HCT116 (cell line): ENCODE results near the gene SNAP91. TPM values are rescaled to one million over a fixed set of nuclear protein-coding genes. Genes with fewer than 3 reads are reported as not detected.

ENCODE experiments used
- ATAC-seq: fragments of 200-7000 bp; cut with Tn5 transposase; 2 replicates; pipeline ENCODE4 v1.9.1; 2020; ENCODE audit warnings: mild to moderate bottlenecking, moderate library complexity
- BruUV-seq: library from RNA; stranded (reverse); fragments of 400-500 nt; replicated peaks from 2 replicates; lab custom pipeline; 2021; lab: Mats Ljungman, UMichigan
- CTCF ChIA-PET: fragments of 300-600 bp; sonication (Branson Sonifier 250); formaldehyde crosslinking; loops from one replicate; lab custom pipeline; 2021; ENCODE audit warnings: antibody characterized with exemption; lab: Charles Lee
- POLR2A ChIA-PET: fragments of 300-600, 350-600 bp; sonication (Branson Sonifier 250); formaldehyde crosslinking; loops from one replicate; lab custom pipeline; 2021; ENCODE audit warnings: antibody characterized with exemption; lab: Charles Lee
- RAD21 ChIA-PET, 2 experiments: fragments of 300-600 bp; sonication (Branson Sonifier 250); formaldehyde crosslinking; loops; one replicate each; lab custom pipeline; 2023; ENCODE audit warnings: low total read pairs in 2 of 2; ENCODE audit not compliant: uncharacterized antibody in 2 of 2, unreplicated experiment in 2 of 2, low non-redundant PET in 1 of 2; lab: Charles Lee
- DNase-seq: peaks from one replicate; pipeline ENCODE4 v3.0.0-alpha.2; 2010; ENCODE audit warnings: low read depth, low spot score
- H2AFZ ChIP-seq: fragments of 200-600 bp; shearing (Covaris generic), sonication (generic); 2 replicates; pipeline ENCODE4 v1.6.1; 2017; ENCODE audit warnings: low read depth, mixed run types, mixed read lengths, antibody characterized with exemption, low read length; ENCODE audit not compliant: poor library complexity, severe bottlenecking
- H3K27ac ChIP-seq: 2 replicates; pipeline ENCODE4 v1.5.1; 2012; ENCODE audit warnings: low read depth, low read length
- H3K27me3 ChIP-seq: fragments of 200-600 bp; sonication (generic); 2 replicates; pipeline ENCODE4 v1.6.1; 2016; ENCODE audit warnings: mixed run types, low read length, mixed read lengths; ENCODE audit not compliant: insufficient read depth
- H3K36me3 ChIP-seq, 2 experiments: fragments of 200-500 bp in 1 of 2; fragments of 200-600 bp in 1 of 2; sonication (Bioruptor generic) in 1 of 2; sonication (generic) in 1 of 2; 2 replicates each; pipeline versions ENCODE4 v1.5.1 to v1.6.1; 2014 to 2016; ENCODE audit warnings: low read length in 2 of 2, inconsistent platforms in 1 of 2, mixed read lengths in 1 of 2, mixed run types in 1 of 2; ENCODE audit not compliant: insufficient read depth in 2 of 2, control insufficient read depth in 1 of 2
- H3K4me1 ChIP-seq, 2 experiments: fragments of 200-600 bp in 1 of 2; sonication (generic) in 1 of 2; 2 replicates each; pipeline versions ENCODE4 v1.5.1 to v1.6.1; 2012 to 2017; ENCODE audit warnings: low read length in 2 of 2, inconsistent platforms in 1 of 2, mild to moderate bottlenecking in 1 of 2, mixed read lengths in 1 of 2, mixed run types in 1 of 2, moderate library complexity in 1 of 2; ENCODE audit not compliant: insufficient read depth in 2 of 2, control insufficient read depth in 1 of 2
- H3K4me2 ChIP-seq: fragments of 200-600 bp; sonication (generic); 2 replicates; pipeline ENCODE4 v1.6.1; 2017; ENCODE audit warnings: mixed run types, low read length, mixed read lengths
- H3K4me3 ChIP-seq, 2 experiments: fragments of 200-600 bp in 1 of 2; sonication (generic) in 1 of 2; replicated peaks in 1 of 2; 2 replicates each; pipeline ENCODE4 v1.5.1; 2011 to 2016; ENCODE audit warnings: low read length in 2 of 2, control low read depth in 1 of 2, low read depth in 1 of 2, mild to moderate bottlenecking in 1 of 2, mixed read lengths in 1 of 2, mixed run types in 1 of 2
- H3K79me2 ChIP-seq: fragments of 200-600 bp; sonication (generic); 2 replicates; pipeline ENCODE4 v1.6.1; 2017; ENCODE audit warnings: mild to moderate bottlenecking, mixed run types, low read length, moderate library complexity, mixed read lengths; ENCODE audit not compliant: insufficient read depth
- H3K9ac ChIP-seq: fragments of 200-600 bp; sonication (generic); 2 replicates; pipeline ENCODE4 v1.6.1; 2016; ENCODE audit warnings: low read length, mixed read lengths
- H3K9me2 ChIP-seq: fragments of 200-600 bp; sonication (generic), shearing (Covaris generic); 2 replicates; pipeline ENCODE4 v1.6.1; 2017; ENCODE audit warnings: mixed run types, mild to moderate bottlenecking, moderate library complexity; ENCODE audit not compliant: insufficient read depth
- H3K9me3 ChIP-seq, 2 experiments: fragments of 200-500 bp in 1 of 2; fragments of 200-600 bp in 1 of 2; sonication (Bioruptor generic) in 1 of 2; sonication (generic) in 1 of 2; 2 replicates each; pipeline ENCODE4 v1.6.1; 2014 to 2017; ENCODE audit warnings: low read length in 2 of 2, mixed read lengths in 2 of 2, inconsistent platforms in 1 of 2, low read depth in 1 of 2, mild to moderate bottlenecking in 1 of 2, mixed run types in 1 of 2, moderate library complexity in 1 of 2; ENCODE audit not compliant: control insufficient read depth in 1 of 2, insufficient read depth in 1 of 2
- H4K20me1 ChIP-seq: fragments of 200-600 bp; sonication (generic), shearing (Covaris generic); 2 replicates; pipeline ENCODE4 v1.6.1; 2017; ENCODE audit warnings: mixed run types, mild to moderate bottlenecking, moderate library complexity; ENCODE audit not compliant: insufficient read depth
- ATF3 ChIP-seq: IDR thresholded peaks from 2 replicates; pipeline ENCODE4 v1.6.1; 2012
- CBX3 ChIP-seq: IDR thresholded peaks from 2 replicates; pipeline ENCODE4 v1.6.1; 2012; ENCODE audit warnings: low read depth
- CEBPB ChIP-seq: IDR thresholded peaks from 2 replicates; pipeline ENCODE4 v1.6.1; 2012; ENCODE audit warnings: low read depth
- CTCF ChIP-seq, 3 experiments: fragments of 200-600 bp in 1 of 3; sonication (generic) in 1 of 3; IDR thresholded peaks in 2 of 3; conservative IDR thresholded peaks in 1 of 3; 2 replicates each; pipeline ENCODE4 v1.5.1; 2012 to 2017; ENCODE audit warnings: low read depth in 2 of 3, low read length in 2 of 3, antibody characterized with exemption in 1 of 3, borderline replicate concordance in 1 of 3, control low read depth in 1 of 3, mild to moderate bottlenecking in 1 of 3, mixed read lengths in 1 of 3, mixed run types in 1 of 3, moderate library complexity in 1 of 3; ENCODE audit not compliant: insufficient read depth in 1 of 3
- EGR1 ChIP-seq: IDR thresholded peaks from 2 replicates; pipeline ENCODE4 v1.6.1; 2012; ENCODE audit warnings: low read depth
- EZH2 ChIP-seq: fragments of 200-600 bp; sonication (generic); IDR thresholded peaks from 2 replicates; pipeline ENCODE4 v1.6.1; 2017; ENCODE audit warnings: antibody characterized with exemption, mixed run types
- EZH2phosphoT487 ChIP-seq: fragments of 200-600 bp; IDR thresholded peaks from 2 replicates; pipeline ENCODE4 v1.6.1; 2018; ENCODE audit warnings: antibody characterized with exemption, borderline replicate concordance
- FOSL1 ChIP-seq: IDR thresholded peaks from 2 replicates; pipeline ENCODE4 v1.6.1; 2012; ENCODE audit warnings: low read depth
- JUND ChIP-seq: IDR thresholded peaks from 2 replicates; pipeline ENCODE4 v1.6.1; 2012
- MAX ChIP-seq: IDR thresholded peaks from 2 replicates; pipeline ENCODE4 v1.6.1; 2012
- POLR2A ChIP-seq: IDR thresholded peaks from 2 replicates; pipeline ENCODE4 v1.7.0; 2011; ENCODE audit warnings: borderline replicate concordance; ENCODE audit not compliant: insufficient read depth, insufficient read length; ENCODE audit errors: extremely low read depth
- RAD21 ChIP-seq: IDR thresholded peaks from 2 replicates; pipeline ENCODE4 v1.6.1; 2012; ENCODE audit warnings: low read depth, mild to moderate bottlenecking
- REST ChIP-seq: IDR thresholded peaks from 2 replicates; pipeline ENCODE4 v1.6.1; 2012; ENCODE audit warnings: low read depth
- SIN3A ChIP-seq: IDR thresholded peaks from 2 replicates; pipeline ENCODE4 v1.6.1; 2012; ENCODE audit warnings: low read depth
- SP1 ChIP-seq: IDR thresholded peaks from 2 replicates; pipeline ENCODE4 v1.6.1; 2012; ENCODE audit warnings: low read depth
- TCF7L2 ChIP-seq: IDR thresholded peaks from 2 replicates; pipeline ENCODE4 v1.7.0; 2011; ENCODE audit warnings: borderline replicate concordance, inconsistent platforms; ENCODE audit not compliant: insufficient read depth, insufficient read length; ENCODE audit errors: extremely low read depth
- YY1 ChIP-seq: IDR thresholded peaks from 2 replicates; pipeline ENCODE4 v1.6.1; 2011; ENCODE audit warnings: low read length, low read depth, moderate library complexity, mild to moderate bottlenecking; ENCODE audit not compliant: insufficient replicate concordance; ENCODE audit errors: extremely low read depth
- ZNF274 ChIP-seq: fragments of 200-500 bp; sonication (Bioruptor generic); IDR thresholded peaks from 2 replicates; pipeline ENCODE4 v1.6.1; 2014; ENCODE audit warnings: mild to moderate bottlenecking, low read depth, low read length, inconsistent platforms
- intact Hi-C: fragments of 100-400 bp; cut with micrococcal nuclease; formaldehyde crosslinking; loops from 2 replicates; pipeline ENCODE4 v1.10.0; 2022
- total RNA-seq: library from RNA; stranded (reverse); gene quantifications from one replicate; pipeline ENCODE4 v1.2.1, GENCODE V29; 2021; ENCODE audit not compliant: unreplicated experiment
- TF ChIP-seq, protein P1 (sequence below): IDR thresholded peaks from 2 replicates; pipeline ENCODE4 v1.6.1; 2011; ENCODE audit warnings: mild to moderate bottlenecking, low read length, moderate library complexity; ENCODE audit not compliant: insufficient replicate concordance; ENCODE audit errors: extremely low read depth

The SNAP91 gene
- total RNA-seq, 1 experiment from 2014 or later: not detected

DNA sequence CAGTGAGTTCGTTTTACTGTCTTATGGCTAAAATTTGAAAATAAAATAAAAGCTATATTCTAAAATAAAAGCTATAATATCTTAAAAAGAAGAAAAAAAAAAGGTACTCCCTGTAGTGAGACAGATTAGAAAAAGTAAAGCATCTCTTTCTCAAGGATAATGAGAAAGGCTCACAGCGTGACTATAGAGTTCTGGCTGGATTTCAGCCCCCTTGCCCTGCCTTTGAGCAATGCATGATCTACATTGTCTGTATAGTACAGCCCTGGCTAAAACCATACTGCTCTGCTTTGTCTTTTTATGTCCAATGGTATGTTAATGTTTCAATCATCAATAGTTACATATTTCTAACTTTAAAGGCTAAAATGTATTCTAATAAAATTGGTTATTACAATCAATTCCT lies 105.3 kb downstream of the SNAP91 start:
- CTCF ChIA-PET: interaction anchor here (2.1 kb wide), 1 partner anchor 12 kb away, joined by 12 read pairs; no protein-coding TSS in a partner anchor
- no peak overlapping the region for H3K27ac ChIP-seq
- BruUV-seq: no TSS peak

More for the DNA sequence above, 105.3 kb downstream of the SNAP91 start:
- Histone ChIP-seq H3K4me3 (no peak overlapping the region), H3K9ac (no peak overlapping the region), H3K9me2 (no peaks in the 10 kb centered on the region), H3K27me3 (no peaks in the 10 kb centered on the region), H3K36me3 (no peaks in the 10 kb centered on the region), H3K79me2 (no peaks in the 10 kb centered on the region), H3K9me3 (no peaks in the 10 kb centered on the region), H4K20me1 (no peaks in the 10 kb centered on the region), H2AFZ (no peak overlapping the region), H3K4me1 (no peaks in the 10 kb centered on the region), H3K4me2 (no peak overlapping the region)
- intact Hi-C loops: no loop called here
- RAD21 ChIA-PET: no interaction called here
- POLR2A ChIA-PET: no interaction called here
- DNase-seq (no peak), ATAC-seq (no peak)
- TF ChIP-seq ATF3: no peak
- no peak for TF ChIP-seq ZNF274
- TF ChIP-seq MAX: no peak
- no peak for TF ChIP-seq SP1
- TF ChIP-seq CBX3: no peak
- TF ChIP-seq EGR1: no peak
- no peak for TF ChIP-seq EZH2phosphoT487
- TF ChIP-seq FOSL1: no peak
- no peak for TF ChIP-seq RAD21
- no peak for TF ChIP-seq YY1
- no peak for TF ChIP-seq JUND
- no peak for TF ChIP-seq POLR2A
- TF ChIP-seq CEBPB: no peak
- no peak for TF ChIP-seq CTCF (IDR thresholded peaks at IDR 0.05 in 2 of 3, conservative IDR thresholded peaks at IDR 0.05 in 1 of 3; ENCODE audit: borderline replicate concordance in 1 of 3, insufficient read depth in 1 of 3, low read depth in 2 of 3, low read length in 2 of 3)
- TF ChIP-seq REST: no peak
- no peak for TF ChIP-seq TCF7L2
- TF ChIP-seq, protein P1, sequence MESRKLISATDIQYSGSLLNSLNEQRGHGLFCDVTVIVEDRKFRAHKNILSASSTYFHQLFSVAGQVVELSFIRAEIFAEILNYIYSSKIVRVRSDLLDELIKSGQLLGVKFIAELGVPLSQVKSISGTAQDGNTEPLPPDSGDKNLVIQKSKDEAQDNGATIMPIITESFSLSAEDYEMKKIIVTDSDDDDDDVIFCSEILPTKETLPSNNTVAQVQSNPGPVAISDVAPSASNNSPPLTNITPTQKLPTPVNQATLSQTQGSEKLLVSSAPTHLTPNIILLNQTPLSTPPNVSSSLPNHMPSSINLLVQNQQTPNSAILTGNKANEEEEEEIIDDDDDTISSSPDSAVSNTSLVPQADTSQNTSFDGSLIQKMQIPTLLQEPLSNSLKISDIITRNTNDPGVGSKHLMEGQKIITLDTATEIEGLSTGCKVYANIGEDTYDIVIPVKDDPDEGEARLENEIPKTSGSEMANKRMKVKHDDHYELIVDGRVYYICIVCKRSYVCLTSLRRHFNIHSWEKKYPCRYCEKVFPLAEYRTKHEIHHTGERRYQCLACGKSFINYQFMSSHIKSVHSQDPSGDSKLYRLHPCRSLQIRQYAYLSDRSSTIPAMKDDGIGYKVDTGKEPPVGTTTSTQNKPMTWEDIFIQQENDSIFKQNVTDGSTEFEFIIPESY: no peak
- TF ChIP-seq EZH2: no peak
- no peak for TF ChIP-seq SIN3A
